A172 (cell line): ENCODE measurements around the gene ASNS. TPM values are rescaled to one million over a fixed set of nuclear protein-coding genes. Genes with fewer than 3 reads are reported as not detected.
"Not testable (repeated sequence)": the region's sequence is repeated elsewhere in the genome, so short reads cannot be mapped to it uniquely, and the experiment has no call there.

Source experiments
- DNase-seq: peaks from one replicate; pipeline ENCODE4 v3.0.0-alpha.2; 2015; ENCODE audit warnings: low spot score
- total RNA-seq: library from RNA; depleted of rRNA; stranded (reverse); fragments of >200 nt; shearing (Covaris generic); gene quantifications from 2 replicates; pipeline ENCODE4 v1.2.3, GENCODE V29; 2014; rRNA removed

ASNS gene, protein sequence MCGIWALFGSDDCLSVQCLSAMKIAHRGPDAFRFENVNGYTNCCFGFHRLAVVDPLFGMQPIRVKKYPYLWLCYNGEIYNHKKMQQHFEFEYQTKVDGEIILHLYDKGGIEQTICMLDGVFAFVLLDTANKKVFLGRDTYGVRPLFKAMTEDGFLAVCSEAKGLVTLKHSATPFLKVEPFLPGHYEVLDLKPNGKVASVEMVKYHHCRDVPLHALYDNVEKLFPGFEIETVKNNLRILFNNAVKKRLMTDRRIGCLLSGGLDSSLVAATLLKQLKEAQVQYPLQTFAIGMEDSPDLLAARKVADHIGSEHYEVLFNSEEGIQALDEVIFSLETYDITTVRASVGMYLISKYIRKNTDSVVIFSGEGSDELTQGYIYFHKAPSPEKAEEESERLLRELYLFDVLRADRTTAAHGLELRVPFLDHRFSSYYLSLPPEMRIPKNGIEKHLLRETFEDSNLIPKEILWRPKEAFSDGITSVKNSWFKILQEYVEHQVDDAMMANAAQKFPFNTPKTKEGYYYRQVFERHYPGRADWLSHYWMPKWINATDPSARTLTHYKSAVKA
- 19.8 and 24.0 TPM in 2 replicates for total RNA-seq

DNA sequence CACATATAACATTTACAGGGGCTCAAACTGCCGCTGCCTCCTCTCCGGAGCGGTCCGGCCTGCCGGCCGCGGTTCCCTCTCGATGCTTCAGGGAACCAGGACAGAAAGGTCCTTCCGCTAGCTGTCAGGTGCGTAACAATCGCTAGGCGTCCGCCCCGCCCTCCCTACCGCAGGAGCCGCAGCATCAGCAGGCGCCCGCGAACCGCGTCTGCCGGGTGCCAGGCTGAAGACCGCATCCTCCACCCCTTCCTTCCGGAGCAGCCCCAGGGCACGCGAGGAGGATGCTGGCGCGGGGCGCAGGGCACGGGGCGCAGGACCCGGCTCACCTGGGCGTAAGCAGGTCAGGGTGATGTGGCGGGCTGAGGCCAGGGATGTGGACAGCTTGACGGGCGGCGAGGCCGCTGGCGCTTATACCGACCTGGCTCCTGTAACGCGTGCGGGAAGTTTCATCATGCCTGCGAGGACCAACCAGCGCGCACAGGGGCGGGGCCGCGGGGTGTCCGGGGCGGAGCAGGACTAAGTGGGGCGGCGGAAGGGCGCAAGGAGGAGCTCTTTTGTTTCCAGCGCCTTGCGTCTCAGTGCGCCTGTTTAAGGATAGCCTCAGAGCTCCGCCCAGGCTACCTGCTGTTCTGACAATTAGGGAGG lies at the start of gene ASNS:
TSS of gene ASNS (minus strand) at position 384 of the 645 bp plus-strand sequence. CDS start 3,252 bp downstream, outside the sequence.
- DNase-seq: peak; percentile 88

GRCh38 chr7:97921254-97921653 lies 49.0 kb upstream of the ASNS start:
- not testable (repeated sequence) for DNase-seq

GRCh38 chr7:97915267-97915666 lies 43.1 kb upstream of the ASNS start:
- not testable (repeated sequence) for DNase-seq

GRCh38 chr7:97912294-97912693 lies 40.1 kb upstream of the ASNS start:
- not testable (repeated sequence) for DNase-seq

GRCh38 chr7:97896893-97897292 lies 24.7 kb upstream of the ASNS start:
- not testable (repeated sequence) for DNase-seq

DNA sequence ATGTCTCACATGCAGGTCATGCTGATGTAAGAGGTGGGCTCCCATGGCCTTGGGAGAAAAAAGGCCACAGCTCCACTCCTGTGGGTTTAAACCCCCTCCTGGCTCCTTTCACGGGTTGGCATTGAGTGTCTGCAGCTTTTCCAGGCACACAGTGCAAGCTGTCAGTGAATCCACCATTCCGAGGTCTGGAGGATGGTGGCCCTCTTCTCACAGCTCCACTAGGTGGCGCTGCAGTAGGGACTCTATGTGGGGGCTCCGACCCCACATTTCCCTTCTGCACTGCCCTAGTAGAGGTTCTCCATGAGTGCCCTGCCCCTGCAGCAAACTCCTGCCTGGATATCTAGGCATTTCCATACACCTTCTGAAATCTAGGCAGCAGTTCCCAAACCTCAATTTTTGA lies 19.5 kb upstream of the ASNS start:
- not testable (repeated sequence) for DNase-seq

GRCh38 chr7:97879527-97879926 lies 7.3 kb upstream of the ASNS start:
- DNase-seq: not testable (repeated sequence)

GRCh38 chr7:97874894-97875293 lies 2.7 kb upstream of the ASNS start:
- not testable (repeated sequence) for DNase-seq

GRCh38 chr7:97873606-97874005 lies 1.4 kb upstream of the ASNS start:
- no peak for DNase-seq

DNA sequence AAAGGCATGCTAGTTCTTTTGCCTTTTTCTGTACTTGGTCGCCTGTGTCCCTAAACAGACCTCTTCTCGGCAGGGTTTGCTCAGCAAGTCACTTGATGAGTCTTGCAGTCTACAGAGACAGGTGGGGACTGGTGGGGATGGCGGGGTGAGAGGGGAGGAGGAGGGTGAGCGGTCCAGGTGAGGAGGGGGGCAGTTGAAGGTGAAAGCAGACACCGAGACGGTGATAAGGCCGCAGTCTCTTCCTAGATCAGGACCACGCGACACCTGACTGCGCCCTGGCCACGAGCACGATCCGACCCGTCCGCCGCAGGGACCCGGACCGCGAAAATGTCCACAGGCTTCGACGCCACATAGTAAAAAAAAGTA lies 566 bp downstream of the ASNS start:
- DNase-seq: no peak

DNA sequence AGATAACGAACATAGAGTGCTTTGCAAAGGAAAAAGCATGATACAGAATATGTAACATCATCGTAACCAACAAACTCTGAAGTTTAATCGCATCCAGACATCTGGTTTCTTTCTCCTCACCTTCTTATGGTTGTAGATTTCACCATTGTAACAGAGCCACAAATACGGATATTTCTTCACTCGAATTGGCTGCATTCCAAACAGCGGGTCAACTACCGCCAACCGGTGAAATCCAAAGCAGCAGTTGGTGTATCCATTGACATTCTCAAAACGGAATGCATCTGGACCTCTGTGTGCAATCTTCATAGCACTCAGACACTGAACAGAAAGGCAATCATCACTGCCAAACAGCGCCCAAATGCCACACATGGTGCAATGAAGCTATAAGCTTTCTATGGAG lies 3.4 kb downstream of the ASNS start:
- DNase-seq: no peak

- no peak for DNase-seq
Observed at GRCh38 chr7:97868314-97868713, 3.9 kb downstream of the ASNS start.

- DNase-seq: no peak
Observed at GRCh38 chr7:97865104-97865503, 7.1 kb downstream of the ASNS start.

GRCh38 chr7:97859606-97860204 lies 12.5 kb downstream of the ASNS start:
- DNase-seq: no peak

- no peak for DNase-seq
Observed at GRCh38 chr7:97858221-97858620, 14.0 kb downstream of the ASNS start.

GRCh38 chr7:97857544-97857943 lies 14.7 kb downstream of the ASNS start:
- DNase-seq: no peak

- DNase-seq: no peak
Observed at GRCh38 chr7:97851683-97852082, 20.5 kb downstream of the ASNS start.

GRCh38 chr7:97850262-97851031 lies 21.8 kb downstream of the ASNS start:
- DNase-seq: not testable (repeated sequence)

DNA sequence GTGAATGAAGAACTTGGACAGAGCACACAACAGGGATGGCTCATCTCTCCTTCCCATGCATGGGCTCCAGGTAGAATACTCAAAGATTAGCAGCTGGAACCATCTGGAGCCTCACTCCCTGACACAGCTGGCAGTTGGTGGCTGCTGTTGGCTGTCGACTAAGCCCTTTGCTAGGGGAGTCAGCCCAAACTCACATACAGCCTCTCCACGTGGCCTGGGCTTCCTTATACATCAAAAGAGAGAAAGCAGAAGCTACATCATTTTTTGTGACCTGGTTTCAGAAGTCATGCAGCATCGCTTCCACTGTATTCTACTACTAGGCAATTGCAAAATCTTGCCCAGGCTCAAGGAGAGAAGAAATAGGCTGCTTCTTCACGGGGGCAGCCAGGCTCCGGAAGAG lies 24.4 kb downstream of the ASNS start:
- DNase-seq: no peak

DNA sequence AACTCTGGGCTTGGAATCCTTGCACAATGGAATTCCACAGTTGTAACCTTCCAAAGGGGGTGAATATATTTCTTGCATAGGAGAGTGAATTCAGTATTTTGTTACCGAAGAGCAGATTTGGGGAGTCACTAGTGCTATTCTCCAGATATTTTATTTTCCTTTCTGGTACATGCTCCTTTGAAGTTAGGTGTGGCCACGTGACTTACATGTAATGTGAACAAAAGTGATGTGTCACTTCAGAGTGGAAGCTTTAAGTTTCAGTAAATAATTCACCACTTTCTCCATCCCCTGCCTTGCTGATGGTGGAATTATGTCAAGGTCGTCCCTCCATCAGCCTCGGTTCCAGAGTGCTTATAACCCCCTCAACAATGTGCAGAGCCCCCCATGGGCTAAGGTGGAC lies 25.3 kb downstream of the ASNS start:
- no peak for DNase-seq

- DNase-seq: peak; percentile 21
Observed at GRCh38 chr7:97845622-97846203, 26.5 kb downstream of the ASNS start.
